ENCODE measurements around the gene RAD51B.
"Not testable (repeated sequence)": the region's sequence is repeated elsewhere in the genome, so short reads cannot be mapped to it uniquely, and the experiment has no call there.

The RAD51B gene

DNA sequence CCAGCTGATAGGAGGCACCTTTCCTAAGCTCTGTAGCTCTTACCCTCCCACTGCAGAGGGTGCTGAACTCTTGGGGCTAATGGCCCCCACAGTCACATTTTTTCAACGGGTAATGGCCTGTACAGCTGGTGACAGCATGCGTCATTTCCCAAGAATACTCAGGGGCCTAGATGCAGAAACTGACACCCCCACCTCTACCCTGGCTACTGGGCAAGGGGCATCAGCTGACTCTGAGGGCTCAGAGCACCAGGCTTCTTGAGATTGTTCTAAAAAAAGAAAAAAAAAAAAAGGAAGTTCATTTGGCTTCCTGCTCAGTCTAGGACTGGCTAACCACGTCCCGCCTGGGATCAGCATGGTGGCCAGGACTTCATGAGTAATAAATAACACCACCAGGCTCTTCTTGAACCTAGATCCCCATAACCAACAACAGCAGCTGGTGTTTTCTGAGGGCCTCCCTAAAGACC is 938.1 kb downstream of the RAD51B start:
- in situ Hi-C loops (cut with HindIII; ENCODE audit: low pct_unique_long_range_greater_than_20kb, low sequenced_read_pairs), result no loop called here
- TF ChIP-seq JUND (IDR thresholded peaks at IDR 0.05; ENCODE audit: low read depth), result no peak
- DNase-seq (ENCODE audit: low read depth in 1 of 2, low spot score in 1 of 2), result no peak

DNA sequence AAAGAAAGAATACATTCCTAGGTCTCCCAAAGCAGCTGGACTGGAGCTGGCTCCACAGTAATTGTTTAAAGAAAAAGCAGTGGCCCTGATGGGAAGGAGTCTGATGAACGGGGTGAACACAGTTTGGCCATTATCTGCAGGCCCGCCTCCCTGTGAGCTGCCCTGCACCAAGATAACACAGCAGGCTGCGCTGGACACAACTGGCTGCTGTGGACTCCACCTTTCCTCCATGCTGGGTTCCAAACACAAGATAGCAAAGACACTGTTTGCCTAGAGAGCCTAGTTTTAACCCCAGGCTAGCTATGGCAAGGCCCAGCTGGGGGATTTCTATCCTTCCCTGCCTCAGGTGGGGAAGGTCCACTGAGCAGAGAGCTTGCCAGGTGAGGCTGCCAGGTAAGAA is 938.7 kb downstream of the RAD51B start:
- no peak for DNase-seq (ENCODE audit: low read depth in 1 of 2, low spot score in 1 of 2)
- in situ Hi-C loops (cut with HindIII; ENCODE audit: low pct_unique_long_range_greater_than_20kb, low sequenced_read_pairs), result no loop called here
- no peak for TF ChIP-seq JUND (IDR thresholded peaks at IDR 0.05; ENCODE audit: low read depth)

DNA sequence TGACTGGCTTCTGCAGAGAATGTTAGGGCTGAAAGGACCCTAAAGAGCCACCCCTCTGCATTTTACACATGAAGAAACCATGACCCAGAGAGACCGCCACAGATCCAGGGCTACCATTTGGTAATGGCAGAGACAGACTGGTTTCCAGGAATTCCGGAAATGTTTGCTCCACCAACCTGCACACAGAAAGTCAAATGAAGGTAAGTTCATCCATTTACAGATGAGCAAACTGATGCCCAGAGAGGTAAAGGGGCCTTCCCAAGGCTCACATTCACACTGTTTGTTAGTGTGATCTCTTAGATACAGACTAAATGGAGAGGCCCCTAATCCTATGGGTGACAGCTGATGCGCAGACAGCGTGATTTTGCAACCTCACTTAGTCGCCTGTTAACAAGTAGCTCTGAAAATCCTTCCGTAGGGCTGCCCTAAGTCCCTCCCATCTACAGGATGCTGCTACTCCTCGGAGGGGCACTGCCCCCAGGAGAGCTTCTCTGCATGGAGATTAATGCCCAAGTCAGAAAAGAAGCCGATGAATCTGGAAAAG is 939.5 kb downstream of the RAD51B start:
- in situ Hi-C loops (cut with HindIII; ENCODE audit: low pct_unique_long_range_greater_than_20kb, low sequenced_read_pairs), result no loop called here
- no peak for TF ChIP-seq JUND (IDR thresholded peaks at IDR 0.05; ENCODE audit: low read depth)
- DNase-seq (ENCODE audit: low read depth in 1 of 2, low spot score in 1 of 2), result no peak

DNA sequence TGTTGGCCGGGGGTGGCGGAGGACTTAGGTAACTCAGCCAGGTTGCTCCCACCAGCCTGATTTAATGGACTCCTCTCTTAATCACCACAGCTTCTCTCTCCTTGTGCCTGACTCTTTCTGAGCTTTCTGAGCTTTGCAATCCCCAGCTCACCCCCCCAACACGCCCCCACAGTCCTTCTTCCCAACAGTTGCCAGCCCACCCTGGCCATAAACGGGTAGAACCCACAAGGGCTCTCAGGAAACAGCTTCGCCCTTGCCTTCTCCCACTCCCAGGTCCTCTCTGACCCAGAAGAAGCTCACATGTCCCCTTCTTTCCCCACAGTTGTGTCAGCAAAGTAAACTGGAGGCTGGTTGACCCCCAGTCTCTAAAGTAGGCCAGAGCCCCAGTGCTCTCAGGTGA is 940.4 kb downstream of the RAD51B start:
- TF ChIP-seq JUND (IDR thresholded peaks at IDR 0.05; ENCODE audit: low read depth), result no peak
- DNase-seq (ENCODE audit: low read depth in 1 of 2, low spot score in 1 of 2), result no peak
- in situ Hi-C loops (cut with HindIII; ENCODE audit: low pct_unique_long_range_greater_than_20kb, low sequenced_read_pairs), result no loop called here

DNA sequence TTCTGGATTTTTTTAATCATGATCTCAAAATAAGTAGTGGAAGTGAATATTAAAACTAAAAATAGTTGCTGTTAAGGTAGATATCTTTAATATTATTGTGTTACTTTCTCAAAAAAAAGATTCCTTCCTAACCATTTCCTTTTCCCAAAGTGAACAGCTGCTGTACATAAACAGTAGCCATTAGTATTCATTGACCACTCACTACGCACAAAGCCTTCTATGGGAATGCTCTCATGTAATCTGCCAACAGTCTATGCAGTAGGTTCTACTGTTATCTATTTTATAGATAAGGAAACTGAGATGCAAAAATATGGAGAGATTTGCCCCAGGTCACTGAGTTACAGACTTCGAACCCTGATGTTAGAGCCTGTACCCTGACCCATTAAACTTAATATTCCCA is 941.2 kb downstream of the RAD51B start:
- no peak for TF ChIP-seq JUND (IDR thresholded peaks at IDR 0.05; ENCODE audit: low read depth)
- no peak for DNase-seq (ENCODE audit: low read depth in 1 of 2, low spot score in 1 of 2)
- in situ Hi-C loops (cut with HindIII; ENCODE audit: low pct_unique_long_range_greater_than_20kb, low sequenced_read_pairs), result no loop called here

DNA sequence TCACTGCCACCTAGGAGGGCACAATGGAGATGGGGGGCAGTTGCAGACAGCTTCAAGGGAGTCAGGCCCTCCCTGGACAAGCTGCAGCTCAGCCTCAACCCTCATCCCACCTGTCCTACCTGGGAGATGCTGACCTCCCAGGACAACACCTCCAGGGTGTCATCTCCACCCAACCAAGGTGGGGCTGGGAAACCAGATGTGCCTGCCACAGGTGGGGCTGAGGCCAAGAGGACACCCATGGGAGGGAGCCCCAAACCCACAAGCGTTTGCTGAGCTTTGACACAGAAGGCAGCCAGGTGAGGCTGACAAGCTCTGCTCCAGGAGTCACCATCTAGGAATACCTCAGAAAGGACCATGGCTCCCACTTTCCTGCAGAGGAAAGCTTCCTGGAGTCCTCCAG is 941.8 kb downstream of the RAD51B start:
- no peak for DNase-seq (ENCODE audit: low read depth in 1 of 2, low spot score in 1 of 2)

DNA sequence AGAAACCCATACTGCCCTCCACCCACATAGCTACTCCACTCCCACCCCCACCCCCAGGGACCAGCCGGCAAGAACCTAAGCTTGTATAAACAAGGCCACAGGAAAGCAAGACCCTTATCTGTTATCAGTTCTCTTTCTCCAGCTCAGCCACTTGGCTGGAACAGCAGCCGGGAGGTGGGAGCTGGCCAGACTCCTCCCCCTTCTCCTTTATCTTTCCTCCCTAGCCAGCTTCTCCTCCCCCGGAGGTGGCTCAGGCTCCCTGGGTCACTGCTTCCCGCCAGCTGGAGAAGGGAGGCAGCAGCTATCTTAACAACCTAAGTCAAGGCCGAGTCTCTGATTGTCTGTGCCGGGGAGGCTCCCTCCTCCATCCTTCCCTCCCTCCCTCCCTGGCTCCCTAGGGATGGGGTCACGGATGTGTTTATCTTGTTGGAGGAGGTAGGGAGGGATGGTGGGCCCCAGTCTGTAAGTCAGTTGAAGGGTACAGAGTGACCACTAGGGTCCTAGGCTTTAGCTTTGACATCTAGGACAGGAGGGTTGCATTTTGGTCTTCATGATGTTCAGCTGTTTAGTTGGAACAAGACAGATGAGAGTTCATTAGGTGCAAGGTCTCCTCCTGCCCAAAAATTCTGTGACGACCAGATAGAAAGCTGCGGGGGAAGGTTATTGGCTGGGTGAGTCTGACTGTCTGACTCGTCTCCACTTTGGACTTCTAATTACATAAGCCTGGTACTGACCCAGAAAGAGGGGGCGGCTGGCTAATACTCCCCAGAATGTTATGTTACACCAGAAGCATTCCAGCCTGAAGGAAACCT is 943.6 kb downstream of the RAD51B start:
- in situ Hi-C loops (cut with HindIII; ENCODE audit: low pct_unique_long_range_greater_than_20kb, low sequenced_read_pairs), result no loop called here
- no peak for TF ChIP-seq JUND (IDR thresholded peaks at IDR 0.05; ENCODE audit: low read depth)
- DNase-seq (ENCODE audit: low read depth in 1 of 2, low spot score in 1 of 2), result no peak

More for the DNA sequence above, 941.8 kb downstream of the RAD51B start:
- no peak for TF ChIP-seq JUND (IDR thresholded peaks at IDR 0.05; ENCODE audit: low read depth)
- in situ Hi-C loops (cut with HindIII; ENCODE audit: low pct_unique_long_range_greater_than_20kb, low sequenced_read_pairs), result no loop called here

DNA sequence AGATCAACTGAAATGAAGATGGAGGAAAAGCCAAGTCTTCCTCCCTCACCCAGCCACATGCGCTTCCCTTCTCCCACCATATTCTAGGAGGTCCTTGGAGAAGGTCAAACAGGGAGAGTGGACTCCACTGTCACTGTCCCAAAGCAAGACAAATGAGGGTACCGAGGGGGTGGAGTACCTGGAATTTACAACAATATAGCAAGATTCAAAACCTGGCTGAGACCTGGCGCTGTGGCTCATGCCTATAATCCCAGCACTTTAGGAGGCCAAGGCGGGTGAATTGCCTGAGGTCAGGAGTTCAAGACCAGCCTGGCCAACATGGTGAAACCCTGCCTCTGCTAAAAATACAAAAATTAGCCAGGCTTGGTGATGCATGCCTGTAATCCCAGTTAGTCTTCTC is 944.3 kb downstream of the RAD51B start:
- in situ Hi-C loops (cut with HindIII; ENCODE audit: low pct_unique_long_range_greater_than_20kb, low sequenced_read_pairs); DNase-seq (ENCODE audit: low read depth in 1 of 2, low spot score in 1 of 2): not testable (repeated sequence)

DNA sequence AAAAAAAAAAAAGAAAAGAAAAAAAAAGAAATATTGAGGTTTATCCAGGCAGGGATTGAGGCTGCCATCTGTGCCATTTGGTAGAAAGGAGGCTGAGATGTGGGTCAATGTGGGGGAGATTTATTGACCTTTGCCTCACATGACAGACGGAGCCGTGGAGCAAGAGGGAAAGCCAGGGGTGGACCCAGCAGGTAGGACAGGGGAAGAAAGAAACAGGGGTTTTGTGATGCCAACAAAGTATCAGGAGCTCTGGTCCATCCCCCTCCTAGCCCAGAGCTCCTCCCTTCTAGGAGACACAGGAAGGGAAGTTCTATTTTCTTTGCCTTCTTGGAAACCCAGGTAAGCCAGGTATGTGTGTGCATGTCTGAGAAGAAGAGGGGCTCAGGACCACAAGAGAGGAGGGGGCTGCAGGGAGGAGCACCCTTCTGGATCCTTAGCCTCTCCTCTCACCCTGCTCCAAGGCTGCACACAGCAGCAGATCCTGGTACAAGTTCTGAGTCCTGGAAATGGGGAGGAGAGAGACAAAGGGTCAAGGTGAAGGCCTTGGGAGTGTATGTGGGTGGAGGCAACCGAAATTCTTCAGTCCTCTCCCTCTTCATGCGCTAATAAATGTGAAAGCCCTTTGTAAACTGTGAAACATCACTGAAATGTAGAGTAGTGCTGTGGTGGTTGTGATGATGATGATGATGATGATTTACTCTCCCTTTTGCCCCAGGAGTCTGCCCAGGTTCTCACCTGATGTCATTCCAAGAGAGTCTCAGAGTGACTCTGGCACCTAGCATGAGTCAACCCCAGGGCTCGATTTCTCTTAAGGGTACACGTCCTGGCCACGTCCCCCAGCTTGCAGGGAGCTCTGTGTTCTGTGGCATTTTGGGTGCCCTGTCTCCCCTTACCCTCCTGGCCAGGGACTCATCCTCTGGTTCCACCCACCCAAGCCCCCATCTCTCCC is 947.0 kb downstream of the RAD51B start:
- in situ Hi-C loops (cut with HindIII; ENCODE audit: low pct_unique_long_range_greater_than_20kb, low sequenced_read_pairs), result no loop called here
- TF ChIP-seq JUND (IDR thresholded peaks at IDR 0.05; ENCODE audit: low read depth), result no peak
- DNase-seq (ENCODE audit: low read depth in 1 of 2, low spot score in 1 of 2), result no peak

DNA sequence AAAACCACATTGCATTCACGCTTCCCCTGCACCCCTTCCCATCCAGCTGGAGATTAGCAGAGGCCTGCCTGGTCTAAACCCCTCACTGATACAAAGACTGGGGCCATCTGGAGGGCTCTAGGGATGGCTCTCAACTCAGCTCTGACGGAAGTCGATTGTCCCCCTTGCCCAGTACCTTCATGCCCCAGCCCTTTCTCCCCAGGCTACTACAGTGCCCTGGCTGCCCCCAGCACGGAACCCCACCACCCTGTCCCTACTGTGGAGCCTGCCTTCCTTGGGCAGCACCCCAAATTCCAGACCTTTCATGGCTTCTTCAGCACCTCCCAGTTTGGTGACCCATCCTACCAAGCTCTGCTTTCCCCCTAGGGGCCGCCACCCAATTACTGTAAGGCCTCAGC is 947.7 kb downstream of the RAD51B start:
- no peak for TF ChIP-seq JUND (IDR thresholded peaks at IDR 0.05; ENCODE audit: low read depth)
- no peak for DNase-seq (ENCODE audit: low read depth in 1 of 2, low spot score in 1 of 2)
- in situ Hi-C loops (cut with HindIII; ENCODE audit: low pct_unique_long_range_greater_than_20kb, low sequenced_read_pairs), result no loop called here

DNA sequence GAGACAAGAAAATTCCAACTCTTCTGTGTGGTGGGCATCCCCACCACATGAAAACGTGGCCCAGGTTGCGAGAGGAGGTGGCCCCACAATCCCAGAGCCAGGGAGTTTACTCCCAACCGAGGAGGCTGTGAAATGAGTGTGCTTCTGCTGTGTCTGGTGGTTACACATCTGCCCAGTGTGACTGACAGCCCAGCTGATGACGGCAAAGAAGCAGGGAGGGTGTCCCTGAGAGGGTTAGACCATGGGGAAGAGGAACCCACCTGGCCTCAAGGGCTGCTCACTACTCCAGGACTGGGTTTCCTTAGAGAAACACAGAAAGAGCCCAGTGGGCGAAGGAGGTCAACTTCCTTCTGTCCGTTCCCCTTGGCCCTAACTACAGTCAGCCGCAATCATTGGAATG is 948.7 kb downstream of the RAD51B start:
- no peak for TF ChIP-seq JUND (IDR thresholded peaks at IDR 0.05; ENCODE audit: low read depth)
- DNase-seq (ENCODE audit: low read depth in 1 of 2, low spot score in 1 of 2), result no peak
- in situ Hi-C loops (cut with HindIII; ENCODE audit: low pct_unique_long_range_greater_than_20kb, low sequenced_read_pairs), result no loop called here

DNA sequence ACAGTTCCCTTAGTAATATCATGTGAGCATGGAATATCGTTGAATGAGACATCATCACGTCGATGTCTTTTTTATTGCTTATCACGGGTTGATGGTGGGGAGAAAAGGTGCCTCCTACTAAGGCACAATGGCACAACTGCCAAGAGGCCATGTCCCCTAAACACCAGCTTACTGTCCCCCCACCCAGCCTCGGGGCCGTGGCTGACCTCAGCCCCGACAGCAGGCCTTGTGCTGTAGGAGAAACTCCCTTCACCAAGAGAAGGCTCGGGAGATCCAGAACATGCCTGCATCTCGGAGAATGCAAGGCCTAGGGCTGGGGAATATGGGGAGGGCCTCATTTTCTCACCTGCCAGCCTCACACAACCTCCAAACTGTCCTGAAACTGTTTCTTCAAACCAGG is 950.5 kb downstream of the RAD51B start:
- no peak for TF ChIP-seq JUND (IDR thresholded peaks at IDR 0.05; ENCODE audit: low read depth)
- in situ Hi-C loops (cut with HindIII; ENCODE audit: low pct_unique_long_range_greater_than_20kb, low sequenced_read_pairs), result no loop called here
- DNase-seq (ENCODE audit: low read depth in 1 of 2, low spot score in 1 of 2), result no peak

Data from T47D (cell line).